ENCODE results near the gene ATP6AP1. TPM values are rescaled to one million over a fixed set of nuclear protein-coding genes. Genes with fewer than 3 reads are reported as not detected.

Gene ATP6AP1
- total RNA-seq, 2 experiments from 2014 or later: 46.1 to 46.9 TPM

DNA sequence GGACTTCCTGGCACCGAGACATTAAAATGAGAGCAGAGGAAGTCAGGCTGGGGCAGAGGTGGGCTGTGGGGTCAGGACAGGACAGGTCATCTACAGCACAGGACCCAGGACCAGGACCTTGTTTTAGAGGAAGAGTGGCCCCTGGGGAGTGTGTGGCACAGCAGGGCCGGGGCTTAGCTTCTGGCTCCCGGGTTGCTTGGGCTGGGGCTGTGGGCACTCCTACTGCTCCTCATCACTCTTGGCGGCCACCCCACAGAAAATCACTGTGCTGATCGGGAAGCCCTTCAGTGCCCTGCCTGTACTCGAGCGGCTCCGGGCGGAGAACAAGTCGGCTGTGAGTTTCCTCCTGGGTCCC lies 8.1 kb upstream of the ATP6AP1 start:
- CTCF ChIA-PET: interaction anchor here (0.6 to 1.8 kb wide), 3 partner anchors 11 to 55 kb away, joined by 3 to 4 read pairs (median 3); partner anchors contain the start of gene DNASE1L1
- no peak for DNase-seq
- Mint-ChIP-seq H3K27me3 (no peaks in the 10 kb centered on the region), H3K36me3 (ENCODE audit: low read depth) (peaks cover 6% of the 10 kb centered on the region), H3K27ac (no peak overlapping the region), H3K9me3 (no peaks in the 10 kb centered on the region), H3K4me3 (no peak overlapping the region), H3K4me1 (peaks cover 8% of the 10 kb centered on the region)
- POLR2A ChIA-PET: no interaction called here

DNA sequence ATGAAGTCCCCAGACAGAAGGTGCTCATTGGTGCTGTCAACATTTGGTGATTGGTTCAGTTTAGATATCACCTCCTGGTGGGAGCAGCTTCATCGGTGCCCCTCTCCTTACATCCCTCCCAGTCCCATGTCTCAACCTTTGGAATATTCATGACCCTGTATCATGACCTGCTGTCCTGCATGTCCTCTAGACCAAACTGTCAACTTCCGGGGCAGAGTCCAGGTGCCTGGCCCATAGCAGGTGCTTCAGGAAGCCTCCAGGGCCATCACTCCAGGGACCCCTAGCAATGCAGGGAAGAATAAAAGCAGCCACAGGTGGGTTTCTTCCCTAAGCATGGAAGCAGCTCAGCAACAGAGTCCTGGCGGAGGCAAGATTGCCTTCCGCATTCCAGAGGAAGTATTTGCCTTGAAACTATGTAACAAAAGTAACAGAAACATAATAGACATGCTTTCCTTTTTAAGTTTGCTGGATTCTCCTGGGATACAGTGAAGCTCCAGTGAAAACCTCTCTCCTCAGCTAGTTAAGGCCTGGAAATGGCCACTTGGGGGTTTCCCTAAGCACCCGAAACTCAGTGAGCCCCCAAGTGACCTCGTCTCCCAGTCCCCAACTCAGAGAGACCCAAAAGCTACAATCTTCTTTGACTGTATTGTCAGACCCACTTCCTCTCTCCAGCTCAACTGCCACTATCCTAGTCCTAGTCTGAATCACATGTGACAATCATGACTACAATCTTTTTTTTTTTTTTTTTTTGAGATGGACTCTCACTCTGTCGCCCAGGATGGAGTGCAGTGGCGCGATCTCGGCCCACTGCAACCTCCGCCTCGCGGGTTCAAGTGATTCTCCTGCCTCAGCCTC lies 1.3 kb upstream of the ATP6AP1 start:
- no peak overlapping the region for H3K4me3 Mint-ChIP-seq
- H3K9me3 Mint-ChIP-seq: no peaks in the 10 kb centered on the region
- H3K4me1 Mint-ChIP-seq: peaks cover 28% of the 10 kb centered on the region
- no peaks in the 10 kb centered on the region for H3K27me3 Mint-ChIP-seq
- no peak overlapping the region for H3K27ac Mint-ChIP-seq
- ChIA-PET CTCF (interaction anchor here (0.7 to 1.8 kb wide), 2 partner anchors 15 to 42 kb away, joined by 3 to 4 read pairs; no protein-coding TSS in a partner anchor), POLR2A (interaction anchor here (0.7 kb wide), 1 partner anchor 491 kb away, joined by 7 read pairs; no protein-coding TSS in a partner anchor)
- peaks cover 3% of the 10 kb centered on the region for H3K36me3 Mint-ChIP-seq (ENCODE audit: low read depth)
- DNase-seq: no peak

DNA sequence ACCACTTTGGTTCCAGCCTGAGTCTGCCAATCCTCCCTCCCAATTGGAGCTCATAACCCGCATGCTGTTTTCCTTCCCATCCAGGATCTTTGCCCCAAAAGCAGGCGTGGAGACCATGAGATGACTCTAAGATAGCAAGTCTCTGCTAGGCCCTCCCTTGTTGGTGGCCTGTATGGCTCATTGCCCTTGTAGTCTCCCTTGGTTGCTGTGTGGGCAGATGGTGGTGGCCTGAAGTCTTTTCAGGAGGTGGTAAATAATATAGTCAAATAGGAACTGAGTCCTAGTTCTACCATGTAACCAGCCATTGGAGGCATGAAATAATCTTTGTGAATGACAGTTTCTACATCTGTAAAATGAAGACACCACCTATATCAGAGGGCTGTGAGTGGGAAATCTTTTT lies 1.2 kb downstream of the ATP6AP1 start:
- Mint-ChIP-seq H3K4me1 (peaks cover 23% of the 10 kb centered on the region), H3K27ac (no peak overlapping the region), H3K27me3 (no peaks in the 10 kb centered on the region), H3K4me3 (peak overlapping the region; percentile 77), H3K36me3 (ENCODE audit: low read depth) (peaks cover 9% of the 10 kb centered on the region), H3K9me3 (no peaks in the 10 kb centered on the region)
- no peak for DNase-seq
- POLR2A ChIA-PET: interaction anchor here (0.6 kb wide), 1 partner anchor 57 kb away, joined by 3 read pairs; the partner anchor contains the start of gene UBL4A
- CTCF ChIA-PET: interaction anchor here (1.6 kb wide), 1 partner anchor 18 kb away, joined by 4 read pairs; the partner anchor contains the start of gene TAFAZZIN

DNA sequence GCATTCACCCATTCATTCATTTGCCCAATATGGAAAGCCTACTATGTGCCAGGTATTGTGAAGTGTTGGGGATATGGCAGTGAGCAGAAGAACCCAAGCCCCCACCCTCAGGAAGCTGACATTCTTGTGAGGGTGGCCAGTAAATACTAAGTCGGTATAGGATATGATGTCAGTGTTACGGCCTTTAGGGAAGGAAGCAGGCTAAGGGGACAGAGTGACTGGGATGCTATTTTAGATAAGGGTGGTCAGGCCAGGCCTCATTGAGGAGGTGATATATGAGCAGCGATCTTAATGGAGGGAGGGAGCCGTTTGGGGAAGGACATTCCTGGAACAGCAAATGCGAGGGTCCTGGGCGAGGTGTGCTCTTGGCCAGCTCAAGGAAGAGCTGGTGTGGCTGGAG lies 2.0 kb downstream of the ATP6AP1 start:
- no peak for DNase-seq
- H3K27ac Mint-ChIP-seq: peak overlapping the region; percentile 27
- no peaks in the 10 kb centered on the region for H3K9me3 Mint-ChIP-seq
- peaks cover 23% of the 10 kb centered on the region for H3K4me1 Mint-ChIP-seq
- no peak overlapping the region for H3K4me3 Mint-ChIP-seq
- POLR2A ChIA-PET: interaction anchor here (0.6 kb wide), 1 partner anchor 56 kb away, joined by 3 read pairs; the partner anchor contains the start of gene UBL4A
- no peaks in the 10 kb centered on the region for H3K27me3 Mint-ChIP-seq
- peaks cover 13% of the 10 kb centered on the region for H3K36me3 Mint-ChIP-seq (ENCODE audit: low read depth)
- CTCF ChIA-PET: no interaction called here

GRCh38 chrX:154430916-154431315 lies 2.4 kb downstream of the ATP6AP1 start:
- H3K27me3 Mint-ChIP-seq: no peaks in the 10 kb centered on the region
- no peak overlapping the region for H3K4me3 Mint-ChIP-seq
- H3K36me3 Mint-ChIP-seq (ENCODE audit: low read depth): peaks cover 15% of the 10 kb centered on the region
- DNase-seq: no peak
- ChIA-PET CTCF (interaction anchor here (0.5 kb wide), 1 partner anchor 43 kb away, joined by 3 read pairs; no protein-coding TSS in a partner anchor), POLR2A (no interaction called here)
- H3K27ac Mint-ChIP-seq: peak overlapping the region; percentile 27
- peaks cover 24% of the 10 kb centered on the region for H3K4me1 Mint-ChIP-seq
- no peaks in the 10 kb centered on the region for H3K9me3 Mint-ChIP-seq

- POLR2A ChIA-PET: no interaction called here
- no peaks in the 10 kb centered on the region for H3K27me3 Mint-ChIP-seq
- CTCF ChIA-PET: interaction anchor here (0.5 kb wide), 1 partner anchor 43 kb away, joined by 3 read pairs; no protein-coding TSS in a partner anchor
- peaks cover 28% of the 10 kb centered on the region for H3K4me1 Mint-ChIP-seq
- no peak for DNase-seq
- no peaks in the 10 kb centered on the region for H3K9me3 Mint-ChIP-seq
- H3K4me3 Mint-ChIP-seq: no peak overlapping the region
- peaks cover 18% of the 10 kb centered on the region for H3K36me3 Mint-ChIP-seq (ENCODE audit: low read depth)
- no peak overlapping the region for H3K27ac Mint-ChIP-seq
Measured at GRCh38 chrX:154431341-154431740, 2.9 kb downstream of the ATP6AP1 start.

- DNase-seq: no peak
- H3K4me1 Mint-ChIP-seq: peaks cover 30% of the 10 kb centered on the region
- H3K9me3 Mint-ChIP-seq: no peaks in the 10 kb centered on the region
- H3K27ac Mint-ChIP-seq: no peak overlapping the region
- H3K27me3 Mint-ChIP-seq: no peaks in the 10 kb centered on the region
- peaks cover 19% of the 10 kb centered on the region for H3K36me3 Mint-ChIP-seq (ENCODE audit: low read depth)
- POLR2A ChIA-PET: no interaction called here
- CTCF ChIA-PET: no interaction called here
- H3K4me3 Mint-ChIP-seq: no peak overlapping the region
Measured at GRCh38 chrX:154432210-154432609, 3.7 kb downstream of the ATP6AP1 start.

DNA sequence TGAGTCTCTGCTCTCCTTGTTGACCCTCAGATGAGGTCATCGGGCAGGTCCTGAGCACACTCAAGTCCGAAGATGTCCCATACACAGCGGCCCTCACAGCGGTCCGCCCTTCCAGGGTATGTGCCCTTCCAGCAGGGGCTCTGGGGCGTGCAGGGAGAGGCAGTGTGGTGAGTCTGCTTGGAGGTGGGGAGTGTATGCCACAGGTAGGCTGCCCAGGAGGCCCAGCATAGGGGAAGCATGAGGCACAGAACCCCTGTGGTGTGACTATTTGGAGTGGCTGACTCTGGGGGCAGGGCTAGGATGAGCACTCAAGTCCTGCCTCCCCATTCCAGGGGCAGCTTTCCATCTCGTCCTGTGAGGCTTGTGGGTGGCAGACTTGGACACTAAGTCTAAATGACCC lies 5.1 kb downstream of the ATP6AP1 start:
- DNase-seq: no peak
- Mint-ChIP-seq H3K4me3 (no peak overlapping the region), H3K4me1 (peaks cover 31% of the 10 kb centered on the region), H3K27ac (no peak overlapping the region), H3K9me3 (no peaks in the 10 kb centered on the region), H3K36me3 (ENCODE audit: low read depth) (peaks cover 19% of the 10 kb centered on the region), H3K27me3 (no peaks in the 10 kb centered on the region)
- CTCF ChIA-PET: no interaction called here
- POLR2A ChIA-PET: no interaction called here

- Mint-ChIP-seq H3K27ac (no peak overlapping the region), H3K4me3 (no peak overlapping the region), H3K36me3 (ENCODE audit: low read depth) (peaks cover 19% of the 10 kb centered on the region), H3K4me1 (peaks cover 28% of the 10 kb centered on the region), H3K9me3 (no peaks in the 10 kb centered on the region), H3K27me3 (no peaks in the 10 kb centered on the region)
- POLR2A ChIA-PET: no interaction called here
- DNase-seq: no peak
- CTCF ChIA-PET: no interaction called here
Measured at GRCh38 chrX:154434394-154435168, 6.1 kb downstream of the ATP6AP1 start.

DNA sequence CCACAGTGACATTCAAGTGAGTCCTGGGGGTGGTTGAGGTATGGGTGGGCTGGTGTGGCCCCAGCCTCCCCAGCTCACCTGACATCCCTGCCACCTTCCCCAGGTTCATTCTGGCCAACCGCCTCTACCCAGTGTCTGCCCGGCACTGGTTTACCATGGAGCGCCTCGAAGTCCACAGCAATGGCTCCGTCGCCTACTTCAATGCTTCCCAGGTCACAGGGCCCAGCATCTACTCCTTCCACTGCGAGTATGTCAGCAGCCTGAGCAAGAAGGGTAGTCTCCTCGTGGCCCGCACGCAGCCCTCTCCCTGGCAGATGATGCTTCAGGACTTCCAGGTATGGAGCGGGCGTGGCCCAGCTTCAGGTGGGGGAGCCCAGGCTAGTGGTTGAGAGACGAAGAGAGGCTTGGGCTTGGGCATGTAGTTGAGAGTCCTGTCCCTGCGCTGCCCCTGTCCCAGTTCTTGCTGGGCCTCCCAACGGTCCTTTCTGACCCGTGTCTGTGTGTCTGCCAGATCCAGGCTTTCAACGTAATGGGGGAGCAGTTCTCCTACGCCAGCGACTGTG lies 6.8 kb downstream of the ATP6AP1 start:
- Mint-ChIP-seq H3K36me3 (ENCODE audit: low read depth) (peaks cover 19% of the 10 kb centered on the region), H3K27ac (no peak overlapping the region), H3K4me1 (peaks cover 26% of the 10 kb centered on the region), H3K27me3 (no peaks in the 10 kb centered on the region), H3K9me3 (no peaks in the 10 kb centered on the region), H3K4me3 (no peak overlapping the region)
- CTCF ChIA-PET: no interaction called here
- POLR2A ChIA-PET: no interaction called here
- no peak for DNase-seq

- ChIA-PET CTCF (no interaction called here), POLR2A (no interaction called here)
- peak overlapping the region; percentile 87 for H3K27ac Mint-ChIP-seq
- peaks cover 19% of the 10 kb centered on the region for H3K36me3 Mint-ChIP-seq (ENCODE audit: low read depth)
- H3K27me3 Mint-ChIP-seq: no peaks in the 10 kb centered on the region
- peak; percentile 45 for DNase-seq
- H3K4me1 Mint-ChIP-seq: peaks cover 22% of the 10 kb centered on the region
- H3K9me3 Mint-ChIP-seq: no peaks in the 10 kb centered on the region
- peak overlapping the region; percentile 75 for H3K4me3 Mint-ChIP-seq
Measured at GRCh38 chrX:154436374-154436982, 8.0 kb downstream of the ATP6AP1 start.

GRCh38 chrX:154436983-154437752 lies 8.7 kb downstream of the ATP6AP1 start, which contains the start of gene GDI1:
GDI1 (plus strand) TSS chrX:154437154; CDS start chrX:154437255, 101 bp downstream.
- Mint-ChIP-seq H3K36me3 (ENCODE audit: low read depth) (peaks cover 24% of the 10 kb centered on the region), H3K27ac (peak within 1 kb of the TSS; percentile 87), H3K27me3 (no peaks in the 10 kb centered on the region), H3K9me3 (no peaks in the 10 kb centered on the region), H3K4me3 (peak within 1 kb of the TSS; percentile 81), H3K4me1 (peaks cover 27% of the 10 kb centered on the region)
- DNase-seq: peak; percentile 52
- CTCF ChIA-PET: no interaction called here
- POLR2A ChIA-PET: no interaction called here

Data from activated CD4-positive, alpha-beta T cell treated with anti-CD3 and anti-CD28 coated beads, Interleukin-2, amount 10 ng/mL, durations not matched to agents 7 days and 5 days (primary cell).